MM.1S (cell line): ENCODE results near the gene PTTG1IP.

Experiments used
- DNase-seq: peaks from one replicate; pipeline ENCODE4 v3.0.0-alpha.2; 2015
- H2AFZ ChIP-seq: fragments of 300-600 bp; sonication (generic); 2 replicates; pipeline ENCODE4 v1.6.0; 2016; ENCODE audit warnings: antibody characterized with exemption, low read length
- H3F3A ChIP-seq: fragments of 300-600 bp; sonication (generic); 2 replicates; pipeline ENCODE4 v1.6.1; 2016; ENCODE audit warnings: mild to moderate bottlenecking, antibody characterized with exemption, low read length, moderate library complexity, mixed read lengths; ENCODE audit not compliant: insufficient read depth
- H3K27ac ChIP-seq: fragments of 300-600 bp; sonication (generic); 2 replicates; pipeline ENCODE4 v1.5.1; 2016; ENCODE audit warnings: mild to moderate bottlenecking, low read length
- H3K27me3 ChIP-seq: fragments of 300-600 bp; sonication (generic); replicated peaks from 2 replicates; pipeline ENCODE4 v1.6.0; 2016; ENCODE audit warnings: low read length; ENCODE audit not compliant: insufficient read depth
- H3K36me3 ChIP-seq: fragments of 300-600 bp; sonication (generic); replicated peaks from 2 replicates; pipeline ENCODE4 v1.6.1; 2016; ENCODE audit warnings: mild to moderate bottlenecking, low read length, mixed read lengths; ENCODE audit not compliant: insufficient read depth
- H3K4me1 ChIP-seq: fragments of 300-600 bp; sonication (generic); 2 replicates; pipeline ENCODE4 v1.6.1; 2016; ENCODE audit warnings: low read length, mixed read lengths
- H3K4me2 ChIP-seq: fragments of 300-600 bp; sonication (generic); 2 replicates; pipeline ENCODE4 v1.6.0; 2016; ENCODE audit warnings: low read depth, low read length
- H3K4me3 ChIP-seq: fragments of 300-600 bp; sonication (generic); 2 replicates; pipeline ENCODE4 v1.5.1; 2016; ENCODE audit warnings: low read length, mixed read lengths
- H3K79me2 ChIP-seq: fragments of 300-600 bp; sonication (generic); 2 replicates; pipeline ENCODE4 v1.6.1; 2016; ENCODE audit warnings: mixed run types, low read length, mixed read lengths
- H3K9ac ChIP-seq: fragments of 300-600 bp; sonication (generic); 2 replicates; pipeline ENCODE4 v1.6.1; 2016; ENCODE audit warnings: low read length, mixed read lengths
- H3K9me2 ChIP-seq: fragments of 300-600 bp; sonication (generic); replicated peaks from 2 replicates; pipeline ENCODE4 v1.6.1; 2016; ENCODE audit warnings: mild to moderate bottlenecking, low read length, mixed read lengths; ENCODE audit not compliant: insufficient read depth
- H3K9me3 ChIP-seq: fragments of 300-600 bp; sonication (generic); replicated peaks from 2 replicates; pipeline ENCODE4 v1.6.1; 2016; ENCODE audit warnings: mild to moderate bottlenecking, low read length, mixed read lengths; ENCODE audit not compliant: insufficient read depth
- H4K20me1 ChIP-seq: fragments of 300-600 bp; sonication (generic); 2 replicates; pipeline ENCODE4 v1.6.1; 2016; ENCODE audit warnings: mild to moderate bottlenecking, low read length, moderate library complexity, mixed read lengths; ENCODE audit not compliant: insufficient read depth
- EZH2 ChIP-seq: fragments of 300-600 bp; sonication (generic); optimal IDR thresholded peaks from 2 replicates; pipeline ENCODE3; 2017; ENCODE audit warnings: low read depth, mild to moderate bottlenecking, antibody characterized with exemption, low read length, mixed read lengths
- EZH2phosphoT487 ChIP-seq: fragments of 300-600 bp; sonication (generic); IDR thresholded peaks from 2 replicates; pipeline ENCODE4 v1.6.1; 2018; ENCODE audit warnings: antibody characterized with exemption, low read length
- TF ChIP-seq, protein P1 (sequence below): fragments of 300-600 bp; sonication (generic); IDR thresholded peaks from 2 replicates; pipeline ENCODE4 v1.5.1; 2016; ENCODE audit warnings: antibody characterized with exemption, low read length, mixed read lengths

Gene PTTG1IP

DNA sequence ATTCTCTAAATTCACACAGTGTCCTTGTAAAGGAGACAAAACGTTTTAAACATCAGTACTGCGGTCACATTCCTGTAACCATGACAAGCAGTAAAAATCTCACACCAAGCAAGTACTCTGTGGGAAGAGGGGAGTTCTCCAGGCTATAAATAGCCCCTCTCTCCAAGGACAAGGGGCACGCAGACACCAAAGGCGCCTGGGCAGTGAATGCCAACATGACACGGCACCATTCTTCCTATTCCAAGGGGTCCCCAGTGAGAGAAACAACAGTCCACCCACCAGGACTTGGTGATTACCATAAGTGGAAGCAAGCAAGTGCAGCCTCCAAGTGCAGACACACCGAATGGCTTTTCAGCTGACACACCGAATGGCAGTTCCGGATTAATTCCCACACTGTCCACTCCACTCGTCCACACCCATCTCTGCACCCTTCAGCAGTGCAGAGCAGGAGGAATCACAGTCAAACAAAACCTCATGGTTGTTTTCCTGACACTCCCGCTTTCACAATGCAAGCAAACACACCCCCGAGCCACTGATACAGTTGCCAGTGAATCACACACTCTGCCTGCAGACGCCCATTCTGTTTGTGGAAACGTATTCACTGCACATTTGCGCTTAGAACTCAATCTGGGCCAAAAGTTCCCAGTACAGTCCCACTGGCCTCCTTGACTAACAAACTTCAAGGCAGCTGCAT is 1.8 kb downstream of the PTTG1IP start:
- DNase-seq = no peak
- H3K9me3 ChIP-seq = no peaks in the 10 kb centered on the region
- TF ChIP-seq EZH2 (no peak), EZH2phosphoT487 (no peak)
- TF ChIP-seq, protein P1, sequence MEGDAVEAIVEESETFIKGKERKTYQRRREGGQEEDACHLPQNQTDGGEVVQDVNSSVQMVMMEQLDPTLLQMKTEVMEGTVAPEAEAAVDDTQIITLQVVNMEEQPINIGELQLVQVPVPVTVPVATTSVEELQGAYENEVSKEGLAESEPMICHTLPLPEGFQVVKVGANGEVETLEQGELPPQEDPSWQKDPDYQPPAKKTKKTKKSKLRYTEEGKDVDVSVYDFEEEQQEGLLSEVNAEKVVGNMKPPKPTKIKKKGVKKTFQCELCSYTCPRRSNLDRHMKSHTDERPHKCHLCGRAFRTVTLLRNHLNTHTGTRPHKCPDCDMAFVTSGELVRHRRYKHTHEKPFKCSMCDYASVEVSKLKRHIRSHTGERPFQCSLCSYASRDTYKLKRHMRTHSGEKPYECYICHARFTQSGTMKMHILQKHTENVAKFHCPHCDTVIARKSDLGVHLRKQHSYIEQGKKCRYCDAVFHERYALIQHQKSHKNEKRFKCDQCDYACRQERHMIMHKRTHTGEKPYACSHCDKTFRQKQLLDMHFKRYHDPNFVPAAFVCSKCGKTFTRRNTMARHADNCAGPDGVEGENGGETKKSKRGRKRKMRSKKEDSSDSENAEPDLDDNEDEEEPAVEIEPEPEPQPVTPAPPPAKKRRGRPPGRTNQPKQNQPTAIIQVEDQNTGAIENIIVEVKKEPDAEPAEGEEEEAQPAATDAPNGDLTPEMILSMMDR = no peak
- H3K9me2 ChIP-seq = no peaks in the 10 kb centered on the region
- no peak overlapping the region for H2AFZ ChIP-seq
- H3K9ac ChIP-seq = no peak overlapping the region
- peaks cover 19% of the 10 kb centered on the region for H3F3A ChIP-seq
- no peaks in the 10 kb centered on the region for H3K36me3 ChIP-seq
- no peaks in the 10 kb centered on the region; the same call in 1 of the 2 replicates for H3K27me3 ChIP-seq
- H3K4me2 ChIP-seq = peak overlapping the region; percentile 97
- H3K27ac ChIP-seq = no peak overlapping the region
- peaks cover 28% of the 10 kb centered on the region for H3K4me1 ChIP-seq
- peak overlapping the region; percentile 78; the same call in 1 of the 2 replicates for H3K4me3 ChIP-seq
- peaks cover 64% of the 10 kb centered on the region for H3K79me2 ChIP-seq
- peaks cover 16% of the 10 kb centered on the region for H4K20me1 ChIP-seq

DNA sequence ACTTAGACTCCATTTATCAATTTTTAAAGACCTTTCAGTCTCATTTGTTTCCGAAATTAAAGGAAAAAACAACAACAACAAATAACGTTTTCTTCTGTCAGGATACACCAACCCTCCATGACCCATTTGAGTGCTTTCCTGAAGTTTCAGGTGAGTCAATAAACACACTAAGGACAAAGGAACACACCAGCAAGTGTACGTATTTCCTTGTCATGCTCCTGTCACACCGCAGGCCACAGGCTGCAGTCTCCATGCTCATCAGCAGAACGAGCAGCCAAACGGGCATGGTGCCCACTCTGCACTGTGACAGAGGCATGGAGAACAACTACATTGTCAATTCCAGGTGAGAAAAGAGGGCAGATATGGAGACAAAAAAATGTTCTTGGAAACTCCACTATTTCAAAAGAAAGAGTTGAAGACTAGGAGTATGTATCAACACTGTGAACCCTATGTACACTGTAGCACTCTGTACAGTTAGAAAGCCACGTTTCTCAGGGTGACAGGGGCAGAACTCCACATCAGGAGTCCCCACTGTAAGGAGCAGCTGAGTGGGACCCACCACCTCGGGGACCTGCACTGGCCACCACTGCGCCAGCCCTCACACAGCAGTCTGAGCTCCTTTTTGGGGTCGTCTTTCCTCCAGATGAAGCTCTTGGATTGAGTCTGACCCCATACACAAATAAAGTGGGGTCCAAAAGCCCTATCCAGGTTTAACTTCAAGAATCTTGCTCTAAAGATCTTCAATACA is 2.6 kb downstream of the PTTG1IP start:
- Histone ChIP-seq H2AFZ (no peak overlapping the region), H3K9me3 (no peaks in the 10 kb centered on the region), H3K4me3 (no peak overlapping the region), H3K4me2 (no peak overlapping the region), H3K36me3 (no peaks in the 10 kb centered on the region), H3F3A (peaks cover 19% of the 10 kb centered on the region), H3K4me1 (peaks cover 30% of the 10 kb centered on the region), H3K79me2 (peaks cover 70% of the 10 kb centered on the region), H3K9ac (no peak overlapping the region), H3K27me3 (no peaks in the 10 kb centered on the region), H4K20me1 (peaks cover 16% of the 10 kb centered on the region), H3K27ac (no peak overlapping the region), H3K9me2 (no peaks in the 10 kb centered on the region)
- no peak for DNase-seq
- TF ChIP-seq EZH2 = no peak
- TF ChIP-seq, protein P1 = no peak
- TF ChIP-seq EZH2phosphoT487 = no peak

DNA sequence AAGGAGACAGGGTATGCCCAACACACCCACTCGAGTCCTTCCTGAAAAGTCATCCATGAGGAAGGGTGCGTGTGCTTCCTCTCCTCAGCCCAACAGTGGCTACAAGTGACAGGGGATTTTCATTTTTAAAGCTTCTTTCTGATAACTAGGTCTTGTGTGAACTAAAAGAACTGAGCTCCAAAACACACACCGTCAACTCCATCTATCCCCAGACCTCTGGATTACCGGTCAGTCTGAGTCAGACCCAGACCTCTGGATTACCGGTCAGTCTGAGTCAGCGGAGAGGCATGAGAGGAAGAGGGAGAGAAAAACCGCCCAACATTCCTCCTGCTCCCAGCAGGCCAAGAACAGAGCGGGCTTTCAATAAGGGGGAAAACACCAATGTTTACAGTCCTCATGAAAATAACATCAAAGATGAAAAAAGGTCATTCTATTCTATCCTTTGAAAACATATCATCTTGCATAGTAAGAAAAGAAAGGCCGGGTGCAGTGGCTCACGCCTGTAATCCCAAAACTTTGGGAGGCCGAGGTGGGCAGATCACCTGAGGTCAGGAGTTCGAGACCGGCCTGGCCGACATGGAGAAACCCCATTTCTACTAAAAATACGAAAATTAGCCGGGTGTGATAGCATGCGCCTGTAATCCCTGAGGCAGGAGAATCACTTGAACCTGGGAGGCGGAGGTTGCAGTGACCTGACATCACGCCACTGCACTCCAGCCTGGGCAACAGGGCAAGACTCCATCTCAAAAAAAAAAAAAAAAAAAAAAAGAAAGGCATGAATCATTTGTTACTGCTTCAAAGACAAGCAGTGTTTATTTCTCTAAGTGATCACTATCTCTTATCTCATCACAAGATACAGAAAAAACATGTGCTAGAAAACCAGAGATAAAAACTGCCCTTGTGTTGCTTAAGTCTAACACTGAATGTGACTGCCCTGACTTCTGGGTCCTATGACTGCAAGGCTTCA is 3.4 kb downstream of the PTTG1IP start:
- DNase-seq = no peak
- Histone ChIP-seq H3K9me3 (no peaks in the 10 kb centered on the region), H3K79me2 (peaks cover 79% of the 10 kb centered on the region), H3K27me3 (no peaks in the 10 kb centered on the region), H3K36me3 (no peaks in the 10 kb centered on the region), H3K4me3 (no peak overlapping the region), H4K20me1 (peaks cover 16% of the 10 kb centered on the region), H3K9ac (no peak overlapping the region), H3K4me1 (peaks cover 30% of the 10 kb centered on the region), H2AFZ (no peak overlapping the region), H3K27ac (no peak overlapping the region), H3K9me2 (no peaks in the 10 kb centered on the region), H3F3A (peaks cover 11% of the 10 kb centered on the region), H3K4me2 (no peak overlapping the region)
- TF ChIP-seq EZH2 (no peak), EZH2phosphoT487 (no peak)
- TF ChIP-seq, protein P1 = no peak
